HG03342 (cell line): ENCODE data around the gene SLITRK6.
"Not testable (repeated sequence)": the region's sequence is repeated elsewhere in the genome, so short reads cannot be mapped to it uniquely, and the experiment has no call there.

ENCODE experiments used
- ATAC-seq: cut with Tn5 transposase; IDR thresholded peaks from one replicate; pipeline ENCODE4 v1.9.1; 2021; ENCODE audit warnings: mild to moderate bottlenecking, moderate library complexity; ENCODE audit not compliant: unreplicated experiment

SLITRK6 gene, protein sequence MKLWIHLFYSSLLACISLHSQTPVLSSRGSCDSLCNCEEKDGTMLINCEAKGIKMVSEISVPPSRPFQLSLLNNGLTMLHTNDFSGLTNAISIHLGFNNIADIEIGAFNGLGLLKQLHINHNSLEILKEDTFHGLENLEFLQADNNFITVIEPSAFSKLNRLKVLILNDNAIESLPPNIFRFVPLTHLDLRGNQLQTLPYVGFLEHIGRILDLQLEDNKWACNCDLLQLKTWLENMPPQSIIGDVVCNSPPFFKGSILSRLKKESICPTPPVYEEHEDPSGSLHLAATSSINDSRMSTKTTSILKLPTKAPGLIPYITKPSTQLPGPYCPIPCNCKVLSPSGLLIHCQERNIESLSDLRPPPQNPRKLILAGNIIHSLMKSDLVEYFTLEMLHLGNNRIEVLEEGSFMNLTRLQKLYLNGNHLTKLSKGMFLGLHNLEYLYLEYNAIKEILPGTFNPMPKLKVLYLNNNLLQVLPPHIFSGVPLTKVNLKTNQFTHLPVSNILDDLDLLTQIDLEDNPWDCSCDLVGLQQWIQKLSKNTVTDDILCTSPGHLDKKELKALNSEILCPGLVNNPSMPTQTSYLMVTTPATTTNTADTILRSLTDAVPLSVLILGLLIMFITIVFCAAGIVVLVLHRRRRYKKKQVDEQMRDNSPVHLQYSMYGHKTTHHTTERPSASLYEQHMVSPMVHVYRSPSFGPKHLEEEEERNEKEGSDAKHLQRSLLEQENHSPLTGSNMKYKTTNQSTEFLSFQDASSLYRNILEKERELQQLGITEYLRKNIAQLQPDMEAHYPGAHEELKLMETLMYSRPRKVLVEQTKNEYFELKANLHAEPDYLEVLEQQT

DNA sequence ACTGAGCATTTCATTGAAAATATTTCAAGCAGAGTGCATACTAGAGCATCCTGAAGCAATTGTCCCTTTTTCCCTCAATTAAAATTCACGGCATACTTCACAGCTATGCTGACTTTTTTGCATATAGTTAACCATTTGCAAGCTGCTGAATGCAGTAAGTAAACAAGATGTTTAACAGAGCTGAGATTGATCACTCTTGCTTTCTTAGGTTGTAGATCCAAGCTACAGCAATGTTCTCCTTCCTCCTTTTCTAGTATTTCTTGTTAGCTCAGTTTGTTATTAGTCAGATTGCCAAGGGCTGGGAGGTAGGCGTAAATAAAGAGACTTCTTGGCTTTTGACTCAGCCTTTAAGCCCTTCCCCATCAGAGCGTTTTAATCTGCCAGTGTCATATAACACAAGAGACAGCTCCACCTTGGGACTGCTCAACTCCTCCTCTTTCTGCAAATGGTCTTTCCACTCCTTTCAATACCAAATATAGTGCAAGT is at the start of gene SLITRK6:
SLITRK6 (minus strand) TSS at position 323 of the 486 bp plus-strand sequence. CDS start 2,911 bp downstream, outside the sequence.
- no peak for ATAC-seq

DNA sequence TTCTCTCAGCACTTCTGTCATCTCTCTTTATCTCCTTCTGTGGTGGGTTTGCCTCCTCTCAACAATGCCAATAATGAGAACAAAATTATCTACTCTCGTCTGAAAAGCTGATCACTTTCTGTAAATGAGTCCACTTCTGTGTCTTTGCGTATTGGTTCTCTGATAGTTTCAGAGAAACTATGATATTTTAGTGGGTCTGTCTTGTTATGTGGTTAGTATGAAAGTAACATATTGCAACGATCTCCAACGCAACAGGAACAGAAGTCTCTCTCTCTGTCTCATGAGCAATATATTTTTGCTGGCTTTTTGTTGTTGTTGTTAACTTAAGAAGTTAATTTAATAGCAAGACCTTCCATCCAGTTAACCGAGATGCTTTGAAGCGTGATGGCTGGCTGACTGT is 47.8 kb upstream of the SLITRK6 start:
- no peak for ATAC-seq

DNA sequence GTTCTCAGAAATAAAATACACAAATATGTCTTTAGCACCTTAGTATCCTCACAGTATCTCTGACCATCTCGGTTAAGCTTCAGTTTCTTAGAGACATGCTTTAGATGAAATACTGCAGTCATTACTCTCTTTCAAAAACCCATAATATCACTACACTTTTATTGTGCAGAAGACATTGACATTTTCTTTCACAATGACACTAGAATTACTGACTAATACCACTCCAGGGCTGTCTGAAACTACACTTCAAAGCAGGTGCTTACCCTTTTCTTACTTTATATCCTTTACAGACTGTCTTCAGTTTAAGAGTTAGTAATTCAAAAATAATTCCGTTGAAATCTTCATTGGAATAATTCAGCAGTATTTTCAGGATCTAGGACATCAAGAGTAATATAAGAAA is 42.2 kb upstream of the SLITRK6 start:
- ATAC-seq = no peak

DNA sequence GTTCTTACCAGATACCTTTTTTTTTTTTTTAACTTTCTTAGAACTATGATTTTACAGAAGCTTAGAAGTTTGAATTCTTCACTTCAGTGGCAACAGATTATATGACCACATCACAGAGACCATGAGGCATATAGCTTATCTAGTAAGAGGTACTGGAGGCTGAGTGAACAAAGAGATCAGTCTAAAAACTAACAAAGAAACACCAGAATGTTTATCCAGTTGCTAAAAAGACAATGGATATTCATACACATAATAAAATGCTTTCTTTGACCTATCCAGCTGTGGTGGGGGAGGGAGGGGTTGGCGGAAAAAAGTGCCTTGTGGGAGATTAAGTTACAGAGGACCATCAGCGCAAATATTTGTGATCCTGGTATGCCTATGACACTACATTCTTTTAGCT is 34.7 kb upstream of the SLITRK6 start:
- ATAC-seq = no peak

DNA sequence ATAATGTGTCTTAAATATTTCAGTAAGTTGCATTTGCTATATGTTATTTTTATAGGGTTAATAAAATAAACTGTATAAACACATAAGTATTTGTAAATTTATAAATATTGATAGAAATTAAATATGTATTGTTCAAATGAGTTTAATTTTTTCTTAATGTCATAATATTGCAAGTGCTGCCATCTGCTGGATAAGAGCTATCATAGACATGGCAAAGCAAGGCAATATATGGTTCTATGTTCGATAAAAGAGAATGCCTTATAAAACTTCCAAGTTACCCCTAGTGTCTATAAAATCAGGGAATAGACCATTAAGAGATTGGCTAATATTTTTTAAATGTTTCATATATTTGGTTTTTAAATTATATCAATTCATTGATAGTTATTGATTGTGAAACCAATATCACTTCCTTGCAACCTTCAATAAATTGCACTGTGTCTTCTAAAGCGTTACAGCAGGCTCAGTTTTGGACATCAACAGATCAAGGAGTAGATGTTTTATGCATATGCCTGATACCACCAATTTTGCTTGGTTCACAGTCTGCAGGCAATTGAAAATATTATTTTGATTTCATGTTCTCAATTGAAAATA is 29.0 kb upstream of the SLITRK6 start:
- ATAC-seq = peak; percentile 73

DNA sequence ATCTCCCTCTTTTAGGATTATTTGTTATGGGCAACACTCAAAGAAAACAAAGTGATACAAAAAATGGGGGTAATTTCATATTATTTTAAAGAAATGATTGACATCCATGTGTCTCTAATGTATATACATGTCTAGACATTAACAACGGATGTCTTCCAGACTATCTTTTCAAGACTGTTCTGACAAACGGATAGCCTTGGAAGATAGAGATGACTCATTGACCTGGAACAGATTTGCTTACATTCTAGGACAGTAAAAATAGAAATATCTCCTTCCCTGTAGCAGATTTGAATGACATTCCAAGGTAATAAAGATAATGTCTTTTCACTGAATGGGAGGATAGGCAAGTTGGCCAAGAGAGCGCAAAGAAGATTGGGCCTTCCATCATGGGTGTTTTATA is 26.2 kb upstream of the SLITRK6 start:
- no peak for ATAC-seq

DNA sequence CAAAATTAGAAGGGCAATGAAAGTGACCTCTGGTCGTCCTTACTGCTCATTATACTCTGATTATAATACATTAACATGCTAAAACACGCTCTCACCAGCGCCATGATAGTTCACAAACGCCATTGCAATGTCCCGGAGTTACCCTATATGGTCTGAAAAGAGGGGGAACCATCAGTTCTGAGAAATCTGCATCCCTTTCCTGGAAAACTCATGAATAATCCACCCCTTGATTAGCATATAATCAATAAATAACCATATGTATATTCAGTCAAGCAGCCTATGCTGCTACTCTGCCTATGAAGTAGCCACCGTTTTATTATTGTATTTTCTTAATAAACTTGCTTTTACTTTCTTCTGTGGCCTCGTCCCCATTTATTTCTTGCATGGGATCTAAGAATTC is 24.6 kb upstream of the SLITRK6 start:
- no peak for ATAC-seq

DNA sequence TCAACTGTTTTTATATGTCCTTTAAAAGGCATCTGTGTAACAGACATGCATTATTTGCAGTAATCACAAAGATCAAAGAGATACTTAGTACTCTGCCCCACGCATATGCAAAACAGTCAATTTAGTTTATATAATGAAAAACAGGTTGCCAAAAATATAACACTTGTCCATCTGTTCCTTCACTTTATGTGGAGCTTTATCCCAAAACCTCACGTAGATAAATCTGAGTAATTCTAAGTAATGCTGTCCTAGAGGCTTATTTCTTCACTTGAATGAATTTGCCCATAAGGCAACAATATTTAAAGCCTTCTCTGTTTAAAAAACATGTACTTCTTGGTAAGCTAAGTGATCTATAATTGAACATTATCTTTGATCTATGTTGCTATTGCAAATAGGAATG is 20.3 kb upstream of the SLITRK6 start:
- no peak for ATAC-seq

DNA sequence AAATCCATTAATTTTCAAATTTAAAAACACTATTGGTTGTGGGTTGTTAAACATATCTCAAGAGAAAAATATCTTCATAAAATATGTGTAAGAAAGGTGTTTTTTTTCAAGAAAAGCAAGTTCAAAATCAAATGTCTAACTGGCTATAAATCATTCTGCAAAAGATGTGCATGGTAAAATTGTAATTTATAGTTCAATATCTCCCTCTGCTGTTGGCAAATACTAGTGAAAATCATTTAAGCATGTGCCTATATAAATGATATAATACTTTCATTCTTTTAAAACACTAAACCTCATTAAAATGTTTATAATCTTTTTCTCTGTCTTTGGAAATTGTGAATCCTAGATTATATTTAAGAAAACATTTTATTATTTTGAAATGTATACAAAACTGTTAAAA is 17.2 kb upstream of the SLITRK6 start:
- no peak for ATAC-seq

DNA sequence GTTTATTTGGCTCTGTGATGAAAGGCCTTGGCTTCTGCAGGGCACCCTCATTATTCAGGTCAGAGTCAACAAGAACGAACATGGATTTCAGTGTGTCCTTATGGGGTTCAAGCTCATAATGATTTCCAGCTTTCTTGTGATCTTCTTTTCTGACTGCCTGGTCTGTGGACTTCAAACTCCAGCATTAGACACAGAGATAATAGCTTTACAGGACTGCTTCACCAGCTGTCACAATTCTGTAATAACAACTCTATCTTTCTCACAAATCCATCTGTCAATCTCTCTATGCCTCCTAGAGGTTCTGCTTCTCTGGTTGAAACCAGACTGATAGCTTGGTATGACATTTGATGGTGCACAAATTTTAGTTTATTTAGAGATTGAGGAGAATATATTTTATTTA is 13.1 kb upstream of the SLITRK6 start:
- no peak for ATAC-seq

DNA sequence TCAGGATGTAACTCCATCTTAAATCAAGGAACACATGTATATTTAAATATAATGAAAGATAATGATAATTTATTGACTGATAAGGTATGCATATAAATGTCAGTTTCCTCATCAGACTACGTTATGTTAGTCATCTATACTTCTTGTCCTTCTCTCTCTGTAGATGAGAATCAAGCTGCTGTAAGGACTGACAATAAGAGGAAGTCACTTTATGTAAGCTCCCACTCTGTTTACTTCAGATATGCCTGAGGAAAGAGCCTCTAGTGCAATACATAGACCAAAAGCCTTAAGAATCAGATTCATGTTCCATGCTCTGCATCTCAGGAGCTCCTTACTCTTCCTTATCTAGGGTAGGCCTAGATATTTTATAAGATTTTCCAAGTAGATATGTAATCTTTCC is 9.6 kb upstream of the SLITRK6 start:
- no peak for ATAC-seq

DNA sequence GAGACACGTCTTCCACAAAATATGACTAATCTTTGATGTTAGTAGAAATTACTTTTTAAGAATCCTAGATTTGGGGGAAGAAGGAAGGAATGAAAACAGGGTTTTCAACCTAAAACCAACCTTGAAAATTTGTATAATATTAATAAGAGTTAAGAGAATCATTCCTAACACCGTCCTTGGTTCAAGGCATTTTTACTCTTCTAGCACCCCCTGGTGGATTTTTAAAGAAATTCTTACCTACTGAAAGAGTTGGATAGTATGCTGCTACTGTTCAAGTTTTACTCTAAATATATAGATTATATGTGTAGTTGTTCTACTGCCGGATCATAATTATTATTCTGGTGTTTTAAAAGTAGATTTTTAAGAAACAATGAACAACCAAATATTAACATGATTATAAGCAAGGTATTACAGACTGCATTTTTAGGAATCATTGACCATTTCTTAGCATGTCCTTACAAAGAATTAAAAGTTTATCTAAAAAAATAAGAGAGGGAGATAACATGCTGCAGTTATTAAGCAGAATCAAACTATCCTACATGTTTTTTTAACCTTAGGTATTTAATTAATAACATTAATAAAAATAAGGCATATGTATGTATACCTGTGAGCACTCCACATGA is 7.4 kb upstream of the SLITRK6 start:
- peak; percentile 87 for ATAC-seq

DNA sequence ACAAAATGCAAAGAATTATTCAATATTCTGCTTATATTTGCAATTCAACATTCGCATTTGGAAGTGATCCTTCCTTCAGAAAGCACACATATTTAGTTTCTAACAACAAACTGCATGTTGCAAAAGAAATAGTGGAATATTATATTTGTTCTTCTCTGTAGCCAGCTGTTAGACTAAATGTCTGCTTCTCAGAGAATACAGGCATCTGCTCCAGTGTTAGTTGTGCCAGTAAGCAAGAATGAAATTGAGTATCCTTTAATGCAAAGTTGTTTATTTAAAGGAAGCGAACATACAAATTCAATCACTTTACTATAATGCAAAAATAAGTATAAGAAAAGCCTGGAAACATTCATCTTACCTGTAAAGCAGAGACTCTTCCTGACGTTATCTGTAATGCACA is 663 bp downstream of the SLITRK6 start:
- no peak for ATAC-seq

DNA sequence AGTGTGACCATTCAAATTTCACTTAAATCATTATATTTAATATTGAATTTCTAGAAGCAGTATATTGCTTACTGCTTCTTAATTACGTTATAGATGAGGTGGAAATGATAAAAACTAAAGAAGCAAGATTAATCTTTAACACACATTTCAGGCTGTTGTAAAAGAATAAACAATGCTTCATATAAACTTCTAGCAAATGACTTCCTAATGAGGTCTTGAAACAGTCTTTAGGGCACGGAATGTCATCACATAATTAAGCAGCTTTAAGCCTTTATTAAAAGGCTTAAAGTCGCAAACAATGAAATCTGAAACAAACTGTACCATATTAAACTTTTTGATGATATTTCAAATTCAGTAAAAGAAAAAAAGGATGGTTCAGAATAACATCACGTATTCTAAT is 1.9 kb downstream of the SLITRK6 start:
- ATAC-seq = no peak

DNA sequence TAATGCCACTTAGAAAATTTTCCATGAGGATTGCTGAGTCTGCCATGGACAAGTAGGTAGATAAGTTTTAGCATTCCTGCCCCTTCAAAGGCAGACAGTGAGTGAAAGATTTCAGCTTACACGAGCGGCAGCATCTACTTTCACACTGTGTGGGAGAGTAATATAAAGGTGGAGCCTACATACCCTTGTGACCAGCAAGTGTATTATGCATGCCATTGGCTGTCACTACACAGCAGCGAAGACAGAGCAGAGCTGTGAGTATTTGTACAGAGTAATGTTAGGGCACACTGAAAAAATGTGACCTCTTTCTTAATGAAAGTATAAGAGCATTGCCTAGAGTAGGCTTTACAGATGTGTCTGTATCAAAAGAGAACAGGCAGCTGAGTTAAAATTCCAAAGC is 14.0 kb downstream of the SLITRK6 start:
- ATAC-seq = no peak

DNA sequence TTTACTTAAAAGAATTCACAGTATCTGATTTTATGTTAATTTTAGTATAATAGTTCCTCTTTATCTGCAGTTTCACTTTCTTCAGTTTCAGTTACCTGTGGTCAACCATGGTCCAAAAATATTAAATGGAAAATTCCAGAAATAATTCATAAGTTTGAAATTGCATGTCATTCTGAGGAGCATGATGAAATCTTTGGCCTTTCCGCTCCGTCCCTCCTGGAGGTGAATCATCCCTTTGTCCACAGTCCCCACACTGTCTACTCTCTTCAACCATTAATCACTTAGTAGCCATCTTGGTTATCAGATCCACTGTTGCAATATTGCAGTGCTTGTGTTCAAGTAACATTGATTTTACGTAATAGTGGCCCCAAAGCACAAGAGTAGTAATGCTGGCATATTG is 26.9 kb downstream of the SLITRK6 start:
- ATAC-seq = no peak

DNA sequence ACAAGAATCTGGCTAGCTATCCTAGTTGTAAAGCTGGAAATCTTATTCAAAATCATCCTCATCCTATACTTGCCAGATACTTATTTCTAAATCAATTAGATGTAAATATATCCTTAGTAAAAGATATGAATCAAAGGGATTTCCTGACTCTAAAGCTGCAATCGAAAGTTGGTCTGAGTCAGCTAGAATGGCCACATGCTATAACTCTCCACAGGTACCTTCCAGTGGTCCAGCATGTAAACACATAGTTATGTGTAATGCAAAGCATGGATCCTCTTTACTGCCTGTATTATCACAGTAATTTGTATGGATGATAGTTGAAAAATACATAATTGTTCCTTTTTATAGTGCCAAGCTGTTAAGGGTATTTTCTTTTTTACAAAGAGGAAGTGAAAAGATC is 27.4 kb downstream of the SLITRK6 start:
- no peak for ATAC-seq

DNA sequence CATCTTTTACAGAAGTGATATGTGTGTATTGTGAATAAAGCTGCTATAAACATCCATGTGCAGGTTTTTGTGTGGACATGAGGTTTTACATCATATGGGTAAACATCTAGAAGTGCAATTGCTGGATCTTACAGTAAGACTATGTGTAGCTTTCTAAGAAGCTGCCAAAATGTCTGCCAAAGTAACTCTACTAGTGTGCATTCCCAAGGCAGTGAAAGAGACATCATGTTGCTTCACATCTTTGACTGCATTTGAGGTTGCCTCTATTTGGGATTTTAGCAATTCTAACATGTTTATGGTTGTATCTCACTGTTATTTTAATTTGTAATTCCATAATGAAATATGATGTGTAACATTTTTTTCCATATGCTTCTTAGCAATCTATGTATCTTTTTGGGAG is 30.3 kb downstream of the SLITRK6 start:
- no peak for ATAC-seq

DNA sequence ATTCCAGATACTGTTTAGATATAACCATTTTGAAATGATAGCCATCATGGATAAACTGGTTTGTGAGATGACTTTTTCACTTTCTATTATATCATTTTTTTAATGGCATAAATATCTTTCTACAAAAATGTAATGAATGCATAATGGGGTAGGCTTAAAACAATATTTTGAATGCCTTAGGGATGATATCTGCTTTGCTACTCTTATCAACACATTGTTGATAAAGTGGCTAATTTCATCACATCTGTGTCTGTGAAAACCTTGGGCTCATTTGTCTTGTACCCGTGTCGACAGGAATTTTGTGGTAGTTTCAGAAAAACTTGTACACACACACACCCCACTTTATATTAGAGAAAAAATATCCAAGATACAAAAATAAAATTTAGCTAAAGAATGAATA is 44.1 kb downstream of the SLITRK6 start:
- ATAC-seq = no peak

DNA sequence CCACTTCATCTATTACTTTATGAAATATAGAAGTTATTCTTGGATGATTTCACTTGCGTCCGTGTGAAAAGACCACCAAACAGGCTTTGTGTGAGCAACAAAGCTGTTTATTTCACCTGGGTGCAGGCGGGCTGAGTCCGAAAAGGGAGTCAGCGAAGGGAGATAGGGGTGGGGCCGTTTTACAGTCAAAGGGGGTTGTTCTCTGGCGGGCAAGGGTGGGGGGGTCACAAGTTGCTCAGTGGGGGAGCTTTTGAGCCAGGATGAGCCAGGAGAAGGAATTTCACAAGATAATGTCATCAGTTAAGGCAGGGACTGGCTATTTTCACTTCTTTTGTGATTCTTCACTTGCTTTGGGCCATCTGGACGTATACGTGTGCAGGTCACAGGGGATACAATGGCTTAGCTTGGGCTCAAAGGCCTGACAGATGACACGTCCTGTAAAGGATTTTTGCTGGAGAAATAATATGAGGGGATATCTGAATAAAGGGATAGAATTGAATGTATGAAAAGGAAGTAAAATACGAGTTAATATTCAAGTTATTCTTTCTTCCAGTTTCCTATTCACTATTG is 55.9 kb downstream of the SLITRK6 start:
- ATAC-seq = not testable (repeated sequence)
